MG63 (cell line): ENCODE measurements around the gene HGD. TPM values are rescaled to one million over a fixed set of nuclear protein-coding genes. Genes with fewer than 3 reads are reported as not detected.
"Not testable (repeated sequence)": the region's sequence is repeated elsewhere in the genome, so short reads cannot be mapped to it uniquely, and the experiment has no call there.

Experiments
- DNase-seq: peaks from one replicate; pipeline ENCODE4 v3.0.0-alpha.2; 2020
- H3K27me3 ChIP-seq: fragments of 250-450 bp; sonication (Bioruptor Pico); 2 replicates; pipeline ENCODE4 v1.5.1; 2020; ENCODE audit warnings: mild to moderate bottlenecking, moderate library complexity
- H3K36me3 ChIP-seq: fragments of 250-450 bp; sonication (Bioruptor Pico); 2 replicates; pipeline ENCODE4 v1.5.1; 2020; ENCODE audit warnings: mild to moderate bottlenecking, moderate library complexity
- H3K4me3 ChIP-seq: fragments of 250-450 bp; sonication (Bioruptor Pico); 2 replicates; pipeline ENCODE4 v1.5.1; 2020; ENCODE audit warnings: mild to moderate bottlenecking, moderate library complexity
- H3K9me3 ChIP-seq: fragments of 250-450 bp; sonication (Bioruptor Pico); 2 replicates; pipeline ENCODE4 v1.5.1; 2020; ENCODE audit warnings: mild to moderate bottlenecking, moderate library complexity
- total RNA-seq: library from RNA; depleted of rRNA; stranded (reverse); fragments of >200 nt; shearing (Covaris generic); gene quantifications from 2 replicates; pipeline ENCODE4 v1.2.3, GENCODE V29; 2014; ENCODE audit warnings: low replicate concordance; rRNA removed

HGD gene
- total RNA-seq: not detected in 2 replicates

- DNase-seq: no peak
- H3K27me3 ChIP-seq: no peaks in the 10 kb centered on the region
- no peaks in the 10 kb centered on the region for H3K9me3 ChIP-seq
- no peak within 1 kb of the TSS for H3K4me3 ChIP-seq
- H3K36me3 ChIP-seq: no peaks in the 10 kb centered on the region
Measured at GRCh38 chr3:120682095-120682681, at the start of gene HGD. Gene HGD, minus strand, starts transcription at chr3:120682239. Its CDS starts 128 bp downstream, at chr3:120682111.

DNA sequence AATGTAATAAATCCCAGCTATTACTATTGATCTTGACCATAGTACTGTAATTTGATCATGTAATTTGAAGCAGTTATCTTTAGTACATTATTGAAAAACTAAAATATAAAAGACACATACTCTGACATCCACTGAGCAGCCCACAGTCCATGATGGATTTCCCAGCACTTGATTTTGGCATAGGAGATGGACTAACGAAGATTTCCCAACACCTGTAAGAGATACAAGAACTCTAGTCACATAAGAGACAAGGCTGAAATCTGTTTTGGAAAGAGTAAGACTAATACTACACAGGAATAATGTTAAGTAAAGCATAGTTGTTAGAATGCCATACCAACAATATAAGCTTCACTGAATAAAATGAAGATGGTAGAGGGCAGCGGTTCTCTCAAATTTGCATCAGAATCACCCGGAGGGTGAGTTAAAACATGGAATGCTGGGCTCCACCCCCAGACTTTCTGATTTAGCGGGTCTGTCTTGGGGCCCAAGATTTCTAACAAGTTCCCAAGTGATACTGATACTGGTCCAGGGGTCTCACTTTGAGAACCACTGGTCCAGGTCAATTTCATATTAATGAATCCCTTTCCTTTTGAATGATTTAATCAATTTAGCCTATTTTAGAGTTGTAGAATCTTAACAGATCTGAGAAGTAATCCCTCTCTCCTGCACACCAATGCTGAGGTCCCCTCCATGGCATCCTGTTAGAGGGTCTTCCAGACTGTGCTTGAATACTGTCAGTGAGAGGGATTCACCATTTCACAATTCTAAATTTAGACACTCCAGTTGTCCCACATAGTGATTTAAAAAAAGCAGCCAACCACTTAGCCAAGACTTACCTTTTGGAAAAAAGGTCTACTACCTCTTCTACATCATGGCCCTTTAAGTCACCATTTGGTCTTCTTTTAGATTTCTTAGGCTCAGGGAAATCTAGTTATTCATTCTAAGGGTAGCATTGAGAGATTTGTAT, 48.8 kb upstream of the HGD start:
- Histone ChIP-seq H3K4me3 (no peak overlapping the region), H3K36me3 (peaks cover 26% of the 10 kb centered on the region), H3K27me3 (no peaks in the 10 kb centered on the region), H3K9me3 (peaks cover 16% of the 10 kb centered on the region)
- DNase-seq: no peak

DNA sequence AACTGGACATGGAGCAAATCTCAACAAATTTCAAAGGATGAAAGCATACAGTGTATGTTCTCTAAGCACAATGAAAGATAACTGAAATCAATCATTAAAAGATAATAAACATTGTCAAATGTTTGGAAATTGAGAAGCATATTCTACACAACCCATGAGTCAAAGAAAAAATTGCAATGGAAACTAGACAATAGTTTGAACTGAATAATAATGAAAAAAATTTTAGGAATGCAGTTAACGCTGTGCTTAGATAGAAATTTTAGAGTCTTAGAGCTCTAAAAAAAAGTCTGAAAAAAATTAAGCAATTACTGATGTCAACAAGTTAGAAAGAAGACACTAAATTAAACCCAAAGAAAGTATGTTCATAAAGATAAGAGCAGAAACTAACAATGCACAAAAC, 44.8 kb upstream of the HGD start:
- Histone ChIP-seq H3K36me3 (peaks cover 28% of the 10 kb centered on the region), H3K9me3 (peaks cover 3% of the 10 kb centered on the region; the same call in 1 of the 2 replicates), H3K4me3 (no peak overlapping the region), H3K27me3 (no peaks in the 10 kb centered on the region)
- no peak for DNase-seq

- H3K36me3 ChIP-seq, H3K4me3 ChIP-seq, H3K9me3 ChIP-seq, DNase-seq, H3K27me3 ChIP-seq: not testable (repeated sequence)
Measured at GRCh38 chr3:120719167-120719834, 37.3 kb upstream of the HGD start.

DNA sequence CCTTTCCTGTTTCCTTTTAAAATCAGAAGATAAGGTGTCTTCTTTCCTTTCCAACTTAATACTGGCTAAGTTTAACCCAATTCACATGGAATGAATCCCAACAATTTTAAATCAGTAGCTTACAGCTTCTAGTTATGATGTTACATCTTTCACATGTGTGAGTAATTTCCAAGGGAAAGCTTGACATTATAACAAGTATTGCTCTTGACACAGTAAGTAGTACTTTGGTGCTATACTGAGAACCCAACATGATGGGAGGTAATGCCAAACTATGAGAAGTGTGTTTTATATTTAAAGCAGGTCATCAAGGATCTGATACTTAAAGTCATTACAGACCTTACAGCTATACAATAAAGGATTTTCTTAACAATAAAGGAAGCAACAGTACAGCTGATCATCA, 31.2 kb upstream of the HGD start:
- Histone ChIP-seq H3K4me3 (no peak overlapping the region), H3K9me3 (no peaks in the 10 kb centered on the region), H3K36me3 (no peaks in the 10 kb centered on the region), H3K27me3 (no peaks in the 10 kb centered on the region)
- no peak for DNase-seq

DNA sequence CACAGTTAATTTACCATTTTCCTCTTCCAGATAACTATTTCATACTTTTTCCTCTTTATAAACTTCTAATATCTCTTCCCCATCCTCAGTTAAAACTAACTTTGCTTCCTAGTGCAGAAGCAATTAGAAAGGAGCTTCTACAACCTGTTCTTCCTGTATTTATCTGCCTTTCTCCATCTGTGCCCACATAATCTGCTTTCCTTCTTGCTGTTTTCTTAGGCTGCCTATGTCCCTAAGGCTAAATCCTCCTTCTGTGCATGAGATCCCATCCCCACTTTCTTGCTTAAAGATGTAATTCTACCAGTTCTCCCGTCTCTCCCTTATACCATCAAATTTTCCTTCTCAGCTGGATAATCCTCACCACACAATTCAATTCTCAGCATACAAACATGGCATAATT, 28.3 kb upstream of the HGD start:
- no peak for DNase-seq
- Histone ChIP-seq H3K4me3 (no peak overlapping the region), H3K36me3 (no peaks in the 10 kb centered on the region; the same call in 1 of the 2 replicates), H3K27me3 (no peaks in the 10 kb centered on the region), H3K9me3 (no peaks in the 10 kb centered on the region)

DNA sequence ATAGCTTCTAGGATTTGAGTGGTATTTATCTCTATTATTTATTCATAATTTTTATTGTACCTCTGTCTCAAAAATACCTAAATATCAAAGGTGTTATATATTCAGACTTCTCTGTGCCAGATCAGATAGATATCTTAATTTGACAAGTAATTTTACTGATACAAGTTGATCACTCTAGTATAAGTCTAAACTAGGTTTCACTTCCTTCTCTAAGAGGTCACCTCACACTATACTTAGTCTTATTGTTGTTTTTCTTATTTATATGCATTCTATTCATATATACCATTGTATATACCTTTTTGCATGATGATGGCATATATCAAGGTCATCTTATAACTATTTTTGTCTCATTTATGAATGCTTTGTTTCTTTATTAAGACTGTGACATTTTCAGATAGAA, 26.4 kb upstream of the HGD start:
- Histone ChIP-seq H3K36me3 (peaks cover 7% of the 10 kb centered on the region), H3K27me3 (no peaks in the 10 kb centered on the region), H3K4me3 (no peak overlapping the region), H3K9me3 (peaks cover under 1% of the 10 kb centered on the region; the same call in 1 of the 2 replicates)
- no peak for DNase-seq

- DNase-seq: no peak
- Histone ChIP-seq H3K9me3 (peaks cover 4% of the 10 kb centered on the region), H3K36me3 (peaks cover 14% of the 10 kb centered on the region), H3K27me3 (no peaks in the 10 kb centered on the region), H3K4me3 (no peak overlapping the region)
Measured at GRCh38 chr3:120706950-120707349, 24.9 kb upstream of the HGD start.

DNA sequence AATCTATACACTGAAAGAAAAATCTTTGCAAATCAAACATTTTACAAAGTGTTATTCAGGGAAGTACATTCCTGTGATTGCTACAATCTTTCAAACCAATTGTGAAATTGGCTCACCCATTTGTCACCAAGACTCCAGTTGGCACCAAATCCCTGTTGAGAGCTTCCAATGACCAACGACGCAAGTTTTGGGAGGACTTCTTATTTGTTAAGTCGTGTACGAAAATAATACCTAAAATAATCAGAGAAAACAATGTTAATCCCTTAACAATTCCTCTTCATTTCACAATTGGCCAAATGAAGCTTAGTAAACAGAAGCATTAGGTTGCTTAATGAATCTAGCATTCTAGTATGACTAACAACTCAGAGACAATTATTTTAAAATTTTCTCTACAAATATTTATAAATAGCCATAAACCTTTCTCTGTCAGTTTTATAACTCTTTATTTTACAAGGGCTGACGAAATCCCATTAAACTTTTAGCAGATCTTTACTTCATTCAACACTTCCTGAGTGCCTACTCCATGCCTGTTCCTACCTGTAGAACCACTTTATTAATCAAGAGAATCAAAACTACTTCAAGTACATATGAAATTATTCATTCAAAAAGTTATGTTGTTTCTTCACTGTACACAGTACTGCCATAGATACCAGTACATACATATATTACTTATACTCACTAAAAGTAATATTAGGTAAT, 24.0 kb upstream of the HGD start:
- H3K27me3 ChIP-seq: no peaks in the 10 kb centered on the region
- H3K4me3 ChIP-seq: no peak overlapping the region
- no peak for DNase-seq
- peaks cover 4% of the 10 kb centered on the region for H3K9me3 ChIP-seq
- peaks cover 14% of the 10 kb centered on the region for H3K36me3 ChIP-seq

DNA sequence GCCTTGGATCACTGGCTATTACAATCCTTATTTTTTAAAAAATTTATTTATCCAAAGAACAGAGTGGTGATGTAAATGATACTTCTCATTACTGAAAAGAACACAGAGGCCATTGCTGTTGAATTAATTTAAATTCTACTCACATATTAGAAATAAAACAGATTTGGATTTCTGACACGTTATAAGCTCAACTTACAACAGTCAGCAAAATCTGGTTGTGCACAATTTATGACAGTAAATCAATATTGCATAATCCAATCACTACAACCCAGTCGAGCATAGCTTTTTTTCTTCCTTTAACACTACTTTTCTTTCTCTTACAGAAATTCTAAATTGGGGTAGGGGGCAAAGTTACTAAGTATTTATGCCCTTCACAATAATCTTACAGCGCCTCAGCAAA, 17.3 kb upstream of the HGD start:
- DNase-seq: no peak
- no peaks in the 10 kb centered on the region for H3K27me3 ChIP-seq
- peaks cover 14% of the 10 kb centered on the region for H3K36me3 ChIP-seq
- H3K4me3 ChIP-seq: no peak overlapping the region
- peaks cover 4% of the 10 kb centered on the region for H3K9me3 ChIP-seq

- no peak for DNase-seq
- Histone ChIP-seq H3K9me3 (no peaks in the 10 kb centered on the region), H3K27me3 (no peaks in the 10 kb centered on the region), H3K4me3 (no peak overlapping the region), H3K36me3 (0 out of 2 replicates have a peak, but pooled peaks cover 3% of the 10 kb centered on the region)
Measured at GRCh38 chr3:120693439-120694171, 11.6 kb upstream of the HGD start.

GRCh38 chr3:120689395-120689794, 7.4 kb upstream of the HGD start:
- Histone ChIP-seq H3K36me3 (0 out of 2 replicates have a peak, but pooled peaks cover 3% of the 10 kb centered on the region), H3K27me3 (no peaks in the 10 kb centered on the region), H3K9me3 (no peaks in the 10 kb centered on the region), H3K4me3 (no peak overlapping the region)
- no peak for DNase-seq

DNA sequence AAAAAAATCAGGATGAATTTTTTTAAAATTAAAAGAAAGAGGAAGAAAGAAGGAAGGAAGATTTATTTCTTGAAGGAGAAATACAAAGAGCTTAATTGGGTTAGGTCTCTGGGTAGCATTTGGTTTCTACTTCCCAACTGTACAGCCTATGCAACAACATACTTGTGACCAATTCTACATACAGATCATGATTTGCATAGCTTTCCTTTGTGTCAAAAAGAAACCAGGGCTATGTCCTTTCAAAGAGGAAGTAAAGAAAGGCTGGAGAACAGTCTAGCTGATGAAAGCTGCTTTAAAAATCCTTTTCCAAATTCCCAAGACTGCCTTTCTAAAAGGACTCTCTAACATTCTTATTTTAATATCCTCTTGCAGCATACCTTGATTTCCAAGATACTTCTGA, 6.1 kb upstream of the HGD start:
- no peaks in the 10 kb centered on the region for H3K9me3 ChIP-seq
- no peaks in the 10 kb centered on the region for H3K27me3 ChIP-seq
- no peak for DNase-seq
- H3K36me3 ChIP-seq: 0 out of 2 replicates have a peak, but pooled peaks cover 3% of the 10 kb centered on the region
- no peak overlapping the region for H3K4me3 ChIP-seq

- Histone ChIP-seq H3K4me3 (no peak overlapping the region), H3K27me3 (no peaks in the 10 kb centered on the region), H3K36me3 (0 out of 2 replicates have a peak, but pooled peaks cover 3% of the 10 kb centered on the region), H3K9me3 (no peaks in the 10 kb centered on the region)
- no peak for DNase-seq
Measured at GRCh38 chr3:120685411-120685810, 3.4 kb upstream of the HGD start.

DNA sequence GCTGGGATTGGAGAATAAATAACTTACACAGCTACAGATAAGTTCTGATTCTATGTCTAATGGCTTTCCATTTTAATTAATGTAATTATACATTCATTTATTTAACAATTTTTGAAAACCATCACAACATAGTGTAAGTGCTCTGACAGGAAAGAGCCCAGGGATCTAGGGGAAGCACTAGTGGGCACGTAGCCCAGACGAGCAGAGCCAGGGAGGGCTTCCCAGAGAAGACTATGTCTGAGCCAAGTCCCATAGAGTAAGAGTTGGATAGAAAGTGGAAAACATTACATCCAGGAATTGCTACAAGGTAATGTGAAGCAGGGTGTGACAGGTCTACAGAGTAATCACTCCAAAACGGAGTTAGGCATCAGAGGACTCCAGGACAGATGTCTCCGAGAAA, 2.9 kb upstream of the HGD start:
- 0 out of 2 replicates have a peak, but pooled peaks cover 3% of the 10 kb centered on the region for H3K36me3 ChIP-seq
- H3K9me3 ChIP-seq: no peaks in the 10 kb centered on the region
- no peaks in the 10 kb centered on the region for H3K27me3 ChIP-seq
- no peak overlapping the region for H3K4me3 ChIP-seq
- DNase-seq: no peak
